ENCODE data around the gene PMEL.

- TF ChIP-seq CTCF (IDR thresholded peaks at IDR 0.05 in 4 of 5, conservative IDR thresholded peaks at IDR 0.05 in 1 of 5) (no peak), POLR2A (IDR thresholded peaks at IDR 0.05) (no peak)
Observed at GRCh38 chr12:56004211-56004610, 38.4 kb upstream of the PMEL start.

Measured in gastrocnemius medialis (tissue), 4 donors.